Ishikawa (cell line): ENCODE results near the gene TBL1Y.

Source experiments
- CEBPB ChIP-seq: IDR thresholded peaks from 2 replicates; pipeline ENCODE4 v1.6.1; 2012
- CREB1 ChIP-seq: IDR thresholded peaks from 2 replicates; pipeline ENCODE4 v1.6.1; 2012; ENCODE audit warnings: low read depth
- EGR1 ChIP-seq: IDR thresholded peaks from 2 replicates; pipeline ENCODE4 v1.6.1; 2012
- FOXM1 ChIP-seq: IDR thresholded peaks from 2 replicates; pipeline ENCODE4 v1.6.1; 2012; ENCODE audit warnings: low read depth, borderline replicate concordance
- RAD21 ChIP-seq: IDR thresholded peaks from 2 replicates; pipeline ENCODE4 v1.6.1; 2012; ENCODE audit warnings: low read depth
- TAF1 ChIP-seq: IDR thresholded peaks from 2 replicates; pipeline ENCODE4 v1.6.1; 2012; ENCODE audit warnings: low read depth, mild to moderate bottlenecking
- TEAD4 ChIP-seq: IDR thresholded peaks from 2 replicates; pipeline ENCODE4 v1.6.1; 2012
- YY1 ChIP-seq: IDR thresholded peaks from 2 replicates; pipeline ENCODE4 v1.6.1; 2012; ENCODE audit warnings: low read depth
- TF ChIP-seq, protein P1 (sequence below): IDR thresholded peaks from 2 replicates; pipeline ENCODE4 v1.6.1; 2012; ENCODE audit warnings: low read depth, mild to moderate bottlenecking
- TF ChIP-seq, protein P2 (sequence below): IDR thresholded peaks from 2 replicates; pipeline ENCODE4 v1.6.1; 2012

DNA sequence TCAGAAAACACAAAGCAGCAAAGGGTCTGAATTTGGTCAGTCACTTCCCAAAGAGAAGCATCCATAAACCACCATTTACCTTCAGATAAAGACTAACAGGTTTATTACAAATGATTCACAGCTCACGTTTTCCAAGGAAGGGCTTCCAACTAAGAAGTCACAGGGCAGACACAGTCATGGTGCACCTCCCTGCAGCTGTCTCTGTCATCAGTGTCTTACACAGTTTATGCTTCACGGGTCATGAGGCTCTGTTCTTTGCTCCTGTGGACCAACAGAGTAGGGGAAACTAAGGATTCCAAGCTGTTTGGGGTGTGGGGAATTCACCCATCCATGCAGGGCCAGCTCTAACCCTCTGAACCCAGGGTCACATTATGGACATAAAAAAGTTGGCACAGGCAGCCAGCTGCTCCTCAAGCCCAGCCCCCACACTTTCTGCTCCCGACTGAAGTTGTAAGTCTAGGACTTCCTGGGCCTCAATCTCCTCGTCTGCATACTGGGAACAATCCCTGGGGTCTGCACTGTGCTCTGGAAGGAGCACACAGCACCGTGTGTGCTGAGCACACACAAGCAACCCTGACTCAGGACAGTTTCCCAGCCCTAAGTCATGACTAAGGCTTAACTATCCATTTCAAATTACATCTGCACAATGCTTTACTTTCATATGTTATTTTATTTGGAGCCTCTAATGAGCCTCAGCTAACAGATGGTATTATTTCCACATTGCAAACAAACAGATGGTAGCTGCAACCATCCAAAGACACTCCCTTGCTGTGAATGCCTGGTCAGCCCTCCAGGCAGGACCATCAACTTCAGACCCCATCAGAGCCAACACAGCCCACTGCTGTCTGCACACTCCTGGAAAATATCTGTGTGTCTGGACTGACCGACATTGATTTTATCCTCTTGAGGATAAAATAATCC is 214.9 kb downstream of the TBL1Y start:
- TF ChIP-seq YY1 (no peak), CEBPB (no peak), CREB1 (no peak), FOXM1 (no peak), EGR1 (no peak), TAF1 (no peak), RAD21 (no peak), TEAD4 (no peak)
- TF ChIP-seq, protein P1, sequence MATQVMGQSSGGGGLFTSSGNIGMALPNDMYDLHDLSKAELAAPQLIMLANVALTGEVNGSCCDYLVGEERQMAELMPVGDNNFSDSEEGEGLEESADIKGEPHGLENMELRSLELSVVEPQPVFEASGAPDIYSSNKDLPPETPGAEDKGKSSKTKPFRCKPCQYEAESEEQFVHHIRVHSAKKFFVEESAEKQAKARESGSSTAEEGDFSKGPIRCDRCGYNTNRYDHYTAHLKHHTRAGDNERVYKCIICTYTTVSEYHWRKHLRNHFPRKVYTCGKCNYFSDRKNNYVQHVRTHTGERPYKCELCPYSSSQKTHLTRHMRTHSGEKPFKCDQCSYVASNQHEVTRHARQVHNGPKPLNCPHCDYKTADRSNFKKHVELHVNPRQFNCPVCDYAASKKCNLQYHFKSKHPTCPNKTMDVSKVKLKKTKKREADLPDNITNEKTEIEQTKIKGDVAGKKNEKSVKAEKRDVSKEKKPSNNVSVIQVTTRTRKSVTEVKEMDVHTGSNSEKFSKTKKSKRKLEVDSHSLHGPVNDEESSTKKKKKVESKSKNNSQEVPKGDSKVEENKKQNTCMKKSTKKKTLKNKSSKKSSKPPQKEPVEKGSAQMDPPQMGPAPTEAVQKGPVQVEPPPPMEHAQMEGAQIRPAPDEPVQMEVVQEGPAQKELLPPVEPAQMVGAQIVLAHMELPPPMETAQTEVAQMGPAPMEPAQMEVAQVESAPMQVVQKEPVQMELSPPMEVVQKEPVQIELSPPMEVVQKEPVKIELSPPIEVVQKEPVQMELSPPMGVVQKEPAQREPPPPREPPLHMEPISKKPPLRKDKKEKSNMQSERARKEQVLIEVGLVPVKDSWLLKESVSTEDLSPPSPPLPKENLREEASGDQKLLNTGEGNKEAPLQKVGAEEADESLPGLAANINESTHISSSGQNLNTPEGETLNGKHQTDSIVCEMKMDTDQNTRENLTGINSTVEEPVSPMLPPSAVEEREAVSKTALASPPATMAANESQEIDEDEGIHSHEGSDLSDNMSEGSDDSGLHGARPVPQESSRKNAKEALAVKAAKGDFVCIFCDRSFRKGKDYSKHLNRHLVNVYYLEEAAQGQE, result no peak
- TF ChIP-seq, protein P2, sequence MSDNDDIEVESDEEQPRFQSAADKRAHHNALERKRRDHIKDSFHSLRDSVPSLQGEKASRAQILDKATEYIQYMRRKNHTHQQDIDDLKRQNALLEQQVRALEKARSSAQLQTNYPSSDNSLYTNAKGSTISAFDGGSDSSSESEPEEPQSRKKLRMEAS, result no peak
